Skeletal muscle cell (primary cell): Measurements from ENCODE around the gene CITED4.
A peak's percentile ranks its signal among the peaks of the same experiment; 100 is the strongest.
"Not testable (repeated sequence)": the region's sequence is repeated elsewhere in the genome, so short reads cannot be mapped to it uniquely, and the experiment has no call there.

Experiments
- DNase-seq: peaks from one replicate; pipeline ENCODE4 v3.0.0-alpha.2; 2010; ENCODE audit warnings: low read depth
- H3K4me3 ChIP-seq: 2 replicates; pipeline ENCODE4 v1.5.1; 2011; ENCODE audit warnings: low read depth, mild to moderate bottlenecking, control low read depth, low read length, moderate library complexity

CITED4 gene, protein sequence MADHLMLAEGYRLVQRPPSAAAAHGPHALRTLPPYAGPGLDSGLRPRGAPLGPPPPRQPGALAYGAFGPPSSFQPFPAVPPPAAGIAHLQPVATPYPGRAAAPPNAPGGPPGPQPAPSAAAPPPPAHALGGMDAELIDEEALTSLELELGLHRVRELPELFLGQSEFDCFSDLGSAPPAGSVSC

DNA sequence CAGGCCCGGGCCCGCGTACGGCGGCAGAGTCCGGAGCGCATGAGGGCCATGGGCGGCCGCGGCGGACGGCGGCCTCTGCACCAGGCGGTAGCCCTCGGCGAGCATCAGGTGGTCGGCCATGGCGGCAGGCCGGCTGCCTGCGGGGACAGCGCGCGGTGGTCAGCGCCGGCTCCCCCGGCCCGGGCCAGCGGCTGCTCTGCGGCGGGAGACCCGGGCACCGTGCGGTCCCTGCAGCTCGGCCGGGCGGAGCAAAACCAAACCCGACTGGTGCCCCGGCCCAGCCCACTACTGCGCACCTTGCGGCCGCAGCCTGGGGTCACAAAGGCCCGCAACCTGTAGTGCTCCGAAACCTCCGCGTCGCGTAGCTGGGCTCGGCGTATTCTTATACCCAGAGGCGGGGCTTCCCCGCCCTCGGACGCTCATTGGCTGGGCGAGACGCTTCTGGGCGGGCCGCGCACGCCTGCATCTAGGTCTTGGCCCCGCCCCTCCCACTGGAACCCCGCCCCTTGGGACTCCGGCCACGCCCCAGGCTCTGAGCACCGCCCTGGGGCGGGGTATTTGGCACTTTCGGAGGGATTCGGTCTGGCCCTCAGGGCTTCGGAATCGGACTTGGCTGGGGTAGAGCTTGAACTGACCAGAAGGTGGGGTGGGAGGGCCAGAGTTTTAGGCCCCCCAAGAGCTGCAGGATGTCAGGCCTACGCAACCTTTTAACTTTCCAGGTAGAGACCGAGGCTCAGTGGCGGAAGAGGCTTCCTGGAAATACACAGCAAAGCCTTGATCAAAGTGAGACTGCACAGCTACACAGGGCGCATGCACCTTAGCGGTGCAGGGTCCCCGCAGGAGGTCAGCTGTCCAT, at the start of gene CITED4:
TSS of gene CITED4 (minus strand) at position 356 of the 856 bp plus-strand sequence. CDS start at position 120, 236 bp downstream.
- peak within 1 kb of the TSS; percentile 56 for H3K4me3 ChIP-seq
- peak; percentile 47 for DNase-seq

DNA sequence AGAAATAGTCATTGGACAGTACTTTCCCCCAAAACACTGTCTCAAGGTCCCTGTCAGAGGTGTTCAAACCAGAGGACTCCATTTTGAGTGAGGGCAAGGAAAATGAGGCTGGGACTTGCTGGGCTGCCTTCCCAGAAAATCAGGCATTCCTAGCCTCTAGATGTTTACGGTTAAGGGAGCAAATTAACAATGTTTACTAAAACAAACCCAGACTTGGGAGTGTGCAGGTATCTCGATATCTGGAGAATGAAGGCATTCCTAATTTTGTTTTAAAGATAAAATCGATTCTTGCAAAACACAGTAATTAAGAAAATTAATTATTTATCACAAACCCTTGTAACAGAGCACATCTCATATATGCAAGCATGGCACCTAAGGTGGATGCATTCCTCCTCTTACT, 48.9 kb upstream of the CITED4 start:
- H3K4me3 ChIP-seq, result no peak overlapping the region
- DNase-seq, result no peak

DNA sequence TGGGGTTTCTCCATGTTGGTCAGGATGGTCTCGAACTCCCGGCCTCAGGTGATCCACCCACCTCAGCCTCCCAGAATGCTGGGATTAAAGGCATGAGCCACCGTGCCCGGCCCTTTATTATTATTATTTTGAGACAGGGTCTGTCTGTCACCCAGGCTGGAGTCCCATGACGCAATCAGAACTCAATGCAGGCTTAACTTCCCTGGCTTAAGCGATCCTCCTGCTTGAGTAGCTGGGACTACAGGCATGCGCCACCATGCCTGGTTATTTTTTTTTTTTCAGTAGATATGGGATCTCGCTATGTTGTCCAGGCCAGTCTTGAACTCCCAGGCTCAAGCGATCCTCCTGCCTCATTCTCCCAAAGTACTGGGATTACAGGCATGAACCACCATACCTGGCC, 47.1 kb upstream of the CITED4 start:
- H3K4me3 ChIP-seq, result no peak overlapping the region
- no peak for DNase-seq

DNA sequence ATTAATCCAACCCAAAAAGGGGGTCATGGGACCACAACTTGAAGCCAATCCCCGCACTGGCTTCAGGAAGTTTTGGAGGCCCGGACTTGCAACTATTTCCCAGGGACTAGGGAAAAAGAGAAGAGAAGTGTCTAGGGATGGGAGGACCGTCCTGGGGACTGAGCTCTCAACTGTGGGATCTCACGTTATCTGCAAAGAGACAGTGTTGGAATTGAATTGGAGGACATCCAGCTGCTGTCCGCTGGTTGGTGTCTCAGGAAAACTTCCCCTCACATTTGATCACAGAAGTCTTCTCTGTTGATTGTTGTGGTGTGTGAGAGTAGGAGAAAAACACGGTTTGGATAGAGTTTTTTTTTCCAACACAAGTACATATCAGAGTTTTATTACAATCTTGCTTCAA, 46.2 kb upstream of the CITED4 start:
- DNase-seq, result no peak
- no peak overlapping the region for H3K4me3 ChIP-seq

DNA sequence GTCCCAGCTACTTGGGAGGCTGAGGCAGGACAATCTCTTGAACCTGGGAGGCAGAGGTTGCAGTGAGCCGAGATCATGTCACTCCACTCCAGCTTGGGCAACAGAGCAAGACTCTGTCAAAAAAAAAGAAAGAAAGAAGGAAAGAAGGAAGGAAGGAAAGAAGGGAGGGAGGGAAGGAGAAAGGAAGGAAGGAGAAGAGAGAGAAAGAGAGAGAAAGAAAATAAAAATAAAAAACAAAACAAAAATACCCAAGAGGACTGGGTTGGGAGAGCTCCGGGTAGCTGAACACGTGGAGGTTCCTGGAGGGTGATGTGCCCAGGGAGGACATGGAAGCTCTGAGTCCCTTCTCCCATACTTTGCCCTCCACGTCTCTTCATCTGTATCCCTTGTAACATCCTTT, 45.7 kb upstream of the CITED4 start:
- DNase-seq, result no peak
- no peak overlapping the region for H3K4me3 ChIP-seq

DNA sequence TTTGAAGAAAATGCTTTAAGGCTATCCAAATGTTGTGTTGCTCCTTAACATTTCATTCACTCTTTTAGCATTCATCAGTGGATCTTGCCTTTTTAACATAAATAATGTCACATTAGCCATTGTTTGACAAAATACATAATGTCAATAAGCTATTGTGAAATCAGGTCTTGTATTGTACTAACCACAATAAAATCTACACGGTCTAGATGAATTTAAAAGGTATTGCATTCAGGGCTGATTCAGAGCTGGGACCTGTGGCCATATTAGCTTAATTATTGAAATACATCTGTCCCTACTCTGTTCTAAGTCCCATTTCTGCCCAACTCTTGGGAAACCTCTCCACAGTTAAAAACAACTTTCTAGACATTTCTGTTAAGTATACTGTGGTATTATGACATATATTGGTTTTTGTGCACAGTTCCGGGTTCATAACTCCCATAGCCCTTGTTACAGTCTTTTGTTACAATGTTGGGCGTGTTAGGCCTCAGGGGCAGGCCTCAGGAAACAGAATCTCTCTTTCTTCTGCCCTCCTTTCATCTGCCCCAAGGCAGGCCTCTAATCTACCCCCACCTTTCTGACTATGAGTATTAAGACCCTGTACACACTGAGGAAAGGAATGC, 44.7 kb upstream of the CITED4 start:
- DNase-seq, result no peak
- H3K4me3 ChIP-seq, result no peak overlapping the region

DNA sequence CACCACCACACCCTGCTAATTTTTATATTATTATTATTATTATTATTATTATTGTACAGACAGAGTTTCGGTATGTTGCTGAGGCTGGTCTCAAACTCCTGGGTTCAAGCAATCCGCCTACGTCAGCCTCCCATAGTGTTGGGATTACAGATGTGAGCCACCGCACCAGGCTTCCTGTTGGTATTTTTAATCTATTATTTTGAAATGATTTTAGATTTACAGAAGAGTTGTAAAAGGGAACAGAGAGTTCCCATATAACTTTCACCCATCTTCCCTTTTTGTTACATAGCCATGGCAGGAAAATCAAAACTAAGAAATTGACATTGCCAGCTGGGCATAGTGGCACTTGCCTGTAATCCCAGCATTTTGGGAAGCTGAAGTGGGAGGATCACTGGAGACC, 42.9 kb upstream of the CITED4 start:
- H3K4me3 ChIP-seq, result no peak overlapping the region
- no peak for DNase-seq

DNA sequence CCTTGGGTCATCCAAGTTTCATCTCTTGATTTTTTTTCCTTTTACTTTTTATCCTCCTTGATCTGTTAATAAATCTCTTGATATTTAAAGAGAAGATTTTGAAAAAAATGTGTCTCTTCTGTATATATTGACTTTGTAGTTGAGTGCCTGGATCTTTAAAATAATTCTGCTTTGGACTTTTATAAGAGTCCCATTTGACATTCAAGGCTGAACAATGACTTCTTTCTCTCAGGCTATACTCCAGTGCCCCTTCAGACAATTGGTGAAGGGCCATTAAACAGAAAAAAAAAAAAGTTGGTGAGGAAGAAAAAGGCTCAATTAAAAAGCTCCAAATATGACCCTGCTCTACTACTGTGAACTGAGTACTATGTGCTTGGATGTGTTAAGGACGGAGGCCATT, 40.9 kb upstream of the CITED4 start:
- no peak for DNase-seq
- no peak overlapping the region for H3K4me3 ChIP-seq

DNA sequence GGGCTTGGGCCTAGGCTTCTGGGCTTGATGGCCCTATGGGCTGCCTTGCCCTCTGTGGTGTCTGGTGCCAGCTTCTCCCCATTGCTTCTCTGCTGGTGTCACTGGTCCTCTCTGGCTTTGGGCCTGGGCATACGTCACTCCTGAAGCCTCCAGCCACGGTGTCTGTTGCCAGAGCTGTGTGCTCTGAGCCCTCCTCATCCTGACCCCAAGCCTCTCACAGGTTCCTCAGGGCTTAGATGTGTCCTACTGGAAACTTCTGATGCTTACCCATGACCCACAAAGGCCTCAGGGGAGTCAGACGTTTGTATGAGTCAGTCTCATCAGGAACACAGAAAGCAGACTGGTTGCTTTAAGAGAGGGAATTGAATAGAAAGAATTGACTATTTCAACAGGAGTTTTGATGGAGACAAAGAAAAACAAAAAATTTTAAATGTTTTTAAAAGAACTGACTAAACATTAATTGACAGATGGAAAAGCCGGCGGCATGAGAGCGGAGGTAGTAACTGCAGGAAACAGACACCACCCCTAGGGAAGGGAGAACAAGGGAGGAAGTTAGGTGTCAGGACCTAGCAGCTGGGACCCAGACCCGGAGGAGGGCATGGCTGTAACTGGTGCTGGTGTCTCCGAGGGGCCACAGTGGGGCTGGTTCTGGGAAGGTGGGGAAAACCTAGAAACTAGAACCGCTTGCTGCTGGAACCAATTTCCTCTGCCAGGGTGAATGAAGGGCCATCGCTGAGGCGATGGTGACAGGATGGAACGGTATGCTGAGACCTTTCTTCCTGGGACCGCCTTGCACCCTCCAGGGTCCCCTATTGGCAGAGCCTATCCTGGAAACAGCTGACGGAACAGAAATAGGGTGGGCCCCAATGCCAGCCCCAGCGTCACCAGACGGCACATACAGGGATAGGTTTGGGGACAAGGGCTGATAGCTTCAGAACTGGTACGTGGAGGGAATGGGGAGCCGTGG, 40.0 kb upstream of the CITED4 start:
- H3K4me3 ChIP-seq, result no peak overlapping the region

DNA sequence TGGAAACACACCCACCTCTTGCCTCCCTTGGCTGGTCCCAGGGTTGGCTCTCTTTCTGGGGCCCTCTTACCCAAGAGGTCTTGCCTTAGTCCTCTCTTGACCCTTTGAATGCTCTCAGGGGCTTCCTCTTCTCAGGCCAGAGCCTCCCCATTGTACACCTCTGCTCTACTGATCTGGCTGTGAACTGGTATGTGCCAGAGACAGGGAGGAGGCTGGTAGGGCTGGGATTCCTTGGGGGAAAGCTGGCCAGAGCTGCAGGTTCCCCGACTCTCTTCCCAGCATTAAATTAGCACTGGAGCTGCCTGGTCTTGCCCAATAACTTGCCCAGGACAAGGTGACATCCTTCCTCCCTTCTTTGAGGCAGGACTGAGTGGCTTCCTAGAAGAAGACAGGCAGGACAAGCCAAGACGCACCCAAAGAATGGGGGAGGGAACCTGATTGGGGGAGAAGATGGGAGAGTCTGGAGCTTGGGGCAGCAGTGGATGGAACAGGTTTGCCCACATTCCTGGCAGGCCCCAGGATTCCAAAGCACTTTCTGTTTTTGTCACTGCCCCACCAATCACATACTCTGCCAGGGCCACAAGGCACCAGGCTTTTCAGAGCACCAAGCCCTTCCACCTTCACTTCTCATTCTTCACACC, 37.2 kb upstream of the CITED4 start:
- DNase-seq, result no peak
- H3K4me3 ChIP-seq, result no peak overlapping the region

More for the DNA sequence above, 40.0 kb upstream of the CITED4 start:
- peak; percentile 94 for DNase-seq

DNA sequence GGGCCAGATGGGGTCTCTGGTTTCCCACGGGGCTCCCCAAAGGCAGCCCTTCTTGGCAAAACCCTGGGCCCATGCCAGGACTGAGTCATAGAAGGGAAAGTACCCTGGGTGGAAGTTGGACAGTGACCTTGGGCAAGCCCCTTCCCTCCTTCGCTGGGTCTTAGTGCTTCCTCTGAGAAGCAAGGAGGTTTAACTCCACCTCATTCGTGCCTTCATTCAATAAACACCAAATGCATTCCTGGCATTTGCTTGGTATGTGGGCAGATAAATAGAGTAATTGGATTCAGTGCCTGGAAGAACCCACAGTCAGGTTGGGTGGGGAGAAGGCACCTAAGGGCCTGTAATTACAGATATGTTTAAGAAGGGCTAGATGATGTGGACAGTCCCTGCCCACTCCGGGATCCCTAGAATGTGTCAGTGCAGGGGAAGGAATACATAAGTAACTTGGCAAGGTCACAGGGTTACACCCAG, 36.3 kb upstream of the CITED4 start:
- H3K4me3 ChIP-seq, result no peak overlapping the region

DNA sequence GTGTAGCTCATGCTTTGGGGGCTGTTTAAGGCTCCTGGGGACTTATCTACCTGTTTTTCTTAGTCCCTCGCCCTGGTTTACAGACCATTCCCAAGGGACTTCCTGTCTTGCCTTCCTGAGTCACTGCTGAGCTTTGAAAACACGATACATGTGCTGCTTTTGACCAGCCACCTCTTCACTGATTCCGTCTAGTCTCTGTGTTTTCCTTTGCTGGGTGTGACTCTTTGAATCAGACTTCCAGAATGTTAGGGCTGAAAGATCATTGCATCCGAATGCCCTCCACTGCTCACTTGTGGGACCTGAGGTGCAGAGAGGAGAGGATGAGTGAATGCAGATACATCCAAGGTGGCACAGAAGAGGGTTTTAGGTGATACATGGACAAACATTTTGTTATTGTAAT, 35.4 kb upstream of the CITED4 start:
- DNase-seq, result peak; percentile 43
- no peak overlapping the region for H3K4me3 ChIP-seq

More for the DNA sequence above, 36.3 kb upstream of the CITED4 start:
- no peak for DNase-seq

DNA sequence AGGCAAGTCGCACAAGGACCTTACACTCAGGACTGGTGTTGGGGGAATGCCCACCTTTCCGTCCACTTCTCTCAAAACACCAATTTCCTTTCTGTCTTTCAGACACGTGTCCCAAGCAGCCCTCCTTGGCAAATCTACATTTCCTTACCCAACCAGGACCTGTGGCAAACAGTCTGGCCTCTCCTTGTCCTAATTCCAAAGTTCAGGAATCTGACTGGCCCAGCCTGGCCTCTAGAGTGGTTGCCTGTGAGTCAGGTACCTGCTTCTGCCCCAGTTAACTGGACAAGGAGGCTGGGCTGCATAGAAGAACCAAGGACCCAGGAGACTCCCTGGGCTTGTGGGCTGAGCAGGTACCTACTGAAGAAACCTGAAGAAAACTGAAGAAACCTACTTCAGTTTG, 34.3 kb upstream of the CITED4 start:
- no peak for DNase-seq
- no peak overlapping the region for H3K4me3 ChIP-seq

DNA sequence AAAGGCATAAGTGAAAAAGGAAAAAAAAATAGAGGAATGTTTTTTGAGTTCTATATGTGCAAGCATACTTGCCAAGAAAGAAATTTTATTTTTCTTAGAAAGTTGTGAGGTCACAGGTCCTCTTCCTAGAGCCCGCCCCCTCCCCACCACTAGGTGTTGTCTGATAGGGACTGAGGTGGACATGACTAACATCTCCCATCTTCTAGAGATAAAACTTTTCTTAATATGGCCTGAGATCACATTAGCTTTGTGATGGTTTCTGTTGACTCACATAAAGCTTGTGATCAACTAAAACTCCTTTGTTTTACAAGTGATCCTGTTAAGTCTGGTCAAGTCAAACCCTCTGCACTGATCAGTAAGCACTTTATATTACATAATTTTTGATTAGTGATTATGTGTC, 33.4 kb upstream of the CITED4 start:
- H3K4me3 ChIP-seq, result no peak overlapping the region
- no peak for DNase-seq

DNA sequence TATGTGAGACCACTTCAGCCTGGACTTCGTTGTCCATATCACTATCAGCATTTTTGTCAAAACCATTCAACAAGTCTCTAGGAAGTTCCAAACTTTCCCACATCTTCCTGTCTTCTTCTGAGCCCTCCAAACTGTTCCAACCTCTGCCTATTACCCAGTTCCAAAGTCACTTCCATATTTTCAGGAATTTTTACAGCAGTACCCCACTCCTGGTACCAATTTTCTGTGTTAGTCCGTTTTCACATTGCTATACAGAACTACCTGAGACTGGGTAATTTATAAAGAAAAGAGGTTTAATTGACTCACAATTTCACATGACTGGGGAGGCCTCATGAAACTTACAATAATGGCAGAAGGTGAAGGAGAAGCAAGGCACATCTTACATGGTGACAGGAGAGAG, 32.7 kb upstream of the CITED4 start:
- not testable (repeated sequence) for H3K4me3 ChIP-seq, DNase-seq

DNA sequence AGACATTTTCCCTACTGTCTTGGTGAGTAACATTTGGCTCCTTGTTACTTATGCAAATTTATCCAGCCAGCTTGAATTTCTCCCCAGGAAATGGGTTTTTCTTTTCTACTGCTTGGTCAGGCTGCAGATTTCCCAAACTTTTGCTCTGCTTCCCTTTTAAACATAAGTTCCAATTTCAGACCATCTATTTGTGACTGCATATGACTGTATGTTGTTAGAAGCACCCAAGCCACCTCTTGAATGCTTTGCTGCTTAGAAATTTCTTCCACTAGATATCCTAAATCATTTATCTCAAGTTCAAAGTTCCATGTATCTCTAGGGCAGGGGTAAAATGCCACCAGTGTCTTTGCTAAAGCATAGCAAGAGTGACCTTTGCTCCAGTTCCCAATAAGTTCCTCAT, 32.3 kb upstream of the CITED4 start:
- DNase-seq, result no peak
- H3K4me3 ChIP-seq, result no peak overlapping the region

DNA sequence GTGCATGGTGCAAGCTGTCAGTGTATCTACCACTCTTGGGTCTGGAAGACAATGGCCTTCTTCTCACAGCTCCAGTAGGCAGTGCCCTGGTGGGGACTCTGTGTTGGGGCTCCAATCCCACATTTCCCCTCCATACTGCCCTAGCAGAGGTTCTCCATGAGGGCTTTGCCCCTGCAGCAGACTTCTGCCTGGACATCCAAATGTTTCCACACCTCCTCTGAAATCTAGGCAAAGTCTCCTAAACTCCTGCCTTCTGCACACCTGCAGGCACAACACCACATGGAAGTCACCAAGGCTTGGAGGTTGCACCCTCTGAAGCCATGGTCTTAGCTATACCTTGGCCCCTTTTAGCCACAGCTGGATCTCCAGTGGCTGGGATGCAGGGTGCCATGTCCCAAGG, 31.8 kb upstream of the CITED4 start:
- DNase-seq, result no peak
- no peak overlapping the region for H3K4me3 ChIP-seq

DNA sequence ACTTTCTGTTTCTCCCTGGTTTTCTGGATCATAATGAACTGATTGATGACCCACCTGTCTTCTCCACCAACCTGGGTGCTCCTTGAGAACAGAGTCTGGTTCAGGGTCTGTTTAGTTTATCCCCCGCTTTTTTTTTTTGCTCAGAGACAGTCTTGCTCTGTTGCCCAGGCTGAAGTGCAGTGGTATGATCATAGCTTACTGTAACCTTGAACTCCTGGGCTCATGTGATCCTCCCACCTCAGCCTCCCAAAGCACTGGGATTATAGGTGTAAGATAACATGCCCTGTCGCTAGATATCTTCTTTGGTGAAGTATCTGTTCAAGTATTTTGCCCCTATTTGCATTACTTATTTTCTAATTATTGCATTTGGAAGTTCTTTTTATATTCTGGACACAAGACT, 30.2 kb upstream of the CITED4 start:
- no peak for DNase-seq
- no peak overlapping the region for H3K4me3 ChIP-seq

DNA sequence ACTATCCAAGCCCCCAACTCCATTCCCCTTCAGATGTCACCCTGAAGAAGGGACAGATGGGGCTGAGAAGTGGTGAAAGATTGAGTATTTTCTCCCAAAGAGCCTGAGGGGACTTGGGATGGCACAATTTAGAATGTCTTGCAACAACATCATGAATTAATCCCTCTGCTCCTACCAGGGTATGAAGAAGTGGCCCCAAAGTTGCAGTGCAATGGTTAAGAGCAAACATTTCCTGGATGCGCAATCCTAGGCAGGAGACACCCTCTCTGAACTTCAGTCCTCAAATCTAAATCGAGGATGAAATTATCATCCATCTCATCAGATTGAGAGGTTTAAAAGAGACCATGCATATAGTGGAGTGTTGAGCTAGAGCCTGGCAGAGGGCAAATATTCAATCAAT, 28.6 kb upstream of the CITED4 start:
- DNase-seq, result no peak
- no peak overlapping the region for H3K4me3 ChIP-seq
